ENCODE measurements around the gene LRP11. TPM values are rescaled to one million over a fixed set of nuclear protein-coding genes. Genes with fewer than 3 reads are reported as not detected.

Gene LRP11
- total and polyA plus RNA-seq, 9 of the 15 experiments (the other 6 are each of a cell fraction or from before 2014, with no cell fraction given): 0.51 to 3.5 (median 2.4) TPM

GRCh38 chr6:149869275-149869892, 5.2 kb upstream of the LRP11 start (continued):
- TF ChIP-seq, protein P1, sequence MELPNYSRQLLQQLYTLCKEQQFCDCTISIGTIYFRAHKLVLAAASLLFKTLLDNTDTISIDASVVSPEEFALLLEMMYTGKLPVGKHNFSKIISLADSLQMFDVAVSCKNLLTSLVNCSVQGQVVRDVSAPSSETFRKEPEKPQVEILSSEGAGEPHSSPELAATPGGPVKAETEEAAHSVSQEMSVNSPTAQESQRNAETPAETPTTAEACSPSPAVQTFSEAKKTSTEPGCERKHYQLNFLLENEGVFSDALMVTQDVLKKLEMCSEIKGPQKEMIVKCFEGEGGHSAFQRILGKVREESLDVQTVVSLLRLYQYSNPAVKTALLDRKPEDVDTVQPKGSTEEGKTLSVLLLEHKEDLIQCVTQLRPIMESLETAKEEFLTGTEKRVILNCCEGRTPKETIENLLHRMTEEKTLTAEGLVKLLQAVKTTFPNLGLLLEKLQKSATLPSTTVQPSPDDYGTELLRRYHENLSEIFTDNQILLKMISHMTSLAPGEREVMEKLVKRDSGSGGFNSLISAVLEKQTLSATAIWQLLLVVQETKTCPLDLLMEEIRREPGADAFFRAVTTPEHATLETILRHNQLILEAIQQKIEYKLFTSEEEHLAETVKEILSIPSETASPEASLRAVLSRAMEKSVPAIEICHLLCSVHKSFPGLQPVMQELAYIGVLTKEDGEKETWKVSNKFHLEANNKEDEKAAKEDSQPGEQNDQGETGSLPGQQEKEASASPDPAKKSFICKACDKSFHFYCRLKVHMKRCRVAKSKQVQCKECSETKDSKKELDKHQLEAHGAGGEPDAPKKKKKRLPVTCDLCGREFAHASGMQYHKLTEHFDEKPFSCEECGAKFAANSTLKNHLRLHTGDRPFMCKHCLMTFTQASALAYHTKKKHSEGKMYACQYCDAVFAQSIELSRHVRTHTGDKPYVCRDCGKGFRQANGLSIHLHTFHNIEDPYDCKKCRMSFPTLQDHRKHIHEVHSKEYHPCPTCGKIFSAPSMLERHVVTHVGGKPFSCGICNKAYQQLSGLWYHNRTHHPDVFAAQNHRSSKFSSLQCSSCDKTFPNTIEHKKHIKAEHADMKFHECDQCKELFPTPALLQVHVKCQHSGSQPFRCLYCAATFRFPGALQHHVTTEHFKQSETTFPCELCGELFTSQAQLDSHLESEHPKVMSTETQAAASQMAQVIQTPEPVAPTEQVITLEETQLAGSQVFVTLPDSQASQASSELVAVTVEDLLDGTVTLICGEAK (IDR thresholded peaks at IDR 0.05): no peak
- TF ChIP-seq, protein P1 (CRISPR knock-in tag; IDR thresholded peaks at IDR 0.05): no peak
- TF ChIP-seq ZNF780A (CRISPR knock-in tag; IDR thresholded peaks at IDR 0.05): no peak
- no peak for TF ChIP-seq COPS2 (conservative IDR thresholded peaks at IDR 0.05)
- no peak for TF ChIP-seq SOX6 (IDR thresholded peaks at IDR 0.05)
- TF ChIP-seq, protein P2, sequence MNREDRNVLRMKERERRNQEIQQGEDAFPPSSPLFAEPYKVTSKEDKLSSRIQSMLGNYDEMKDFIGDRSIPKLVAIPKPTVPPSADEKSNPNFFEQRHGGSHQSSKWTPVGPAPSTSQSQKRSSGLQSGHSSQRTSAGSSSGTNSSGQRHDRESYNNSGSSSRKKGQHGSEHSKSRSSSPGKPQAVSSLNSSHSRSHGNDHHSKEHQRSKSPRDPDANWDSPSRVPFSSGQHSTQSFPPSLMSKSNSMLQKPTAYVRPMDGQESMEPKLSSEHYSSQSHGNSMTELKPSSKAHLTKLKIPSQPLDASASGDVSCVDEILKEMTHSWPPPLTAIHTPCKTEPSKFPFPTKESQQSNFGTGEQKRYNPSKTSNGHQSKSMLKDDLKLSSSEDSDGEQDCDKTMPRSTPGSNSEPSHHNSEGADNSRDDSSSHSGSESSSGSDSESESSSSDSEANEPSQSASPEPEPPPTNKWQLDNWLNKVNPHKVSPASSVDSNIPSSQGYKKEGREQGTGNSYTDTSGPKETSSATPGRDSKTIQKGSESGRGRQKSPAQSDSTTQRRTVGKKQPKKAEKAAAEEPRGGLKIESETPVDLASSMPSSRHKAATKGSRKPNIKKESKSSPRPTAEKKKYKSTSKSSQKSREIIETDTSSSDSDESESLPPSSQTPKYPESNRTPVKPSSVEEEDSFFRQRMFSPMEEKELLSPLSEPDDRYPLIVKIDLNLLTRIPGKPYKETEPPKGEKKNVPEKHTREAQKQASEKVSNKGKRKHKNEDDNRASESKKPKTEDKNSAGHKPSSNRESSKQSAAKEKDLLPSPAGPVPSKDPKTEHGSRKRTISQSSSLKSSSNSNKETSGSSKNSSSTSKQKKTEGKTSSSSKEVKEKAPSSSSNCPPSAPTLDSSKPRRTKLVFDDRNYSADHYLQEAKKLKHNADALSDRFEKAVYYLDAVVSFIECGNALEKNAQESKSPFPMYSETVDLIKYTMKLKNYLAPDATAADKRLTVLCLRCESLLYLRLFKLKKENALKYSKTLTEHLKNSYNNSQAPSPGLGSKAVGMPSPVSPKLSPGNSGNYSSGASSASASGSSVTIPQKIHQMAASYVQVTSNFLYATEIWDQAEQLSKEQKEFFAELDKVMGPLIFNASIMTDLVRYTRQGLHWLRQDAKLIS (CRISPR knock-in tag; IDR thresholded peaks at IDR 0.05): no peak
- TF ChIP-seq GATAD2A (IDR thresholded peaks at IDR 0.05): no peak
- TF ChIP-seq WHSC1 (IDR thresholded peaks at IDR 0.05; ENCODE audit: low read length): no peak
- TF ChIP-seq SMAD1 (IDR thresholded peaks at IDR 0.05; ENCODE audit: low read depth, low read length, partially characterized antibody): no peak
- TF ChIP-seq, protein P3, sequence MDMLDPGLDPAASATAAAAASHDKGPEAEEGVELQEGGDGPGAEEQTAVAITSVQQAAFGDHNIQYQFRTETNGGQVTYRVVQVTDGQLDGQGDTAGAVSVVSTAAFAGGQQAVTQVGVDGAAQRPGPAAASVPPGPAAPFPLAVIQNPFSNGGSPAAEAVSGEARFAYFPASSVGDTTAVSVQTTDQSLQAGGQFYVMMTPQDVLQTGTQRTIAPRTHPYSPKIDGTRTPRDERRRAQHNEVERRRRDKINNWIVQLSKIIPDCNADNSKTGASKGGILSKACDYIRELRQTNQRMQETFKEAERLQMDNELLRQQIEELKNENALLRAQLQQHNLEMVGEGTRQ (CRISPR knock-in tag; IDR thresholded peaks at IDR 0.05): no peak
- TF ChIP-seq, protein P4, sequence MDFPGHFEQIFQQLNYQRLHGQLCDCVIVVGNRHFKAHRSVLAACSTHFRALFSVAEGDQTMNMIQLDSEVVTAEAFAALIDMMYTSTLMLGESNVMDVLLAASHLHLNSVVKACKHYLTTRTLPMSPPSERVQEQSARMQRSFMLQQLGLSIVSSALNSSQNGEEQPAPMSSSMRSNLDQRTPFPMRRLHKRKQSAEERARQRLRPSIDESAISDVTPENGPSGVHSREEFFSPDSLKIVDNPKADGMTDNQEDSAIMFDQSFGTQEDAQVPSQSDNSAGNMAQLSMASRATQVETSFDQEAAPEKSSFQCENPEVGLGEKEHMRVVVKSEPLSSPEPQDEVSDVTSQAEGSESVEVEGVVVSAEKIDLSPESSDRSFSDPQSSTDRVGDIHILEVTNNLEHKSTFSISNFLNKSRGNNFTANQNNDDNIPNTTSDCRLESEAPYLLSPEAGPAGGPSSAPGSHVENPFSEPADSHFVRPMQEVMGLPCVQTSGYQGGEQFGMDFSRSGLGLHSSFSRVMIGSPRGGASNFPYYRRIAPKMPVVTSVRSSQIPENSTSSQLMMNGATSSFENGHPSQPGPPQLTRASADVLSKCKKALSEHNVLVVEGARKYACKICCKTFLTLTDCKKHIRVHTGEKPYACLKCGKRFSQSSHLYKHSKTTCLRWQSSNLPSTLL (IDR thresholded peaks at IDR 0.05): no peak
- peak in 1 of 2 experiments; percentile 33; a peak in 1 of 4 replicates for TF ChIP-seq TRIM24 (IDR thresholded peaks at IDR 0.05)
- TF ChIP-seq FOXK1 (CRISPR knock-in tag; IDR thresholded peaks at IDR 0.05; ENCODE audit: borderline replicate concordance): no peak
- peak; percentile 70 for TF ChIP-seq MAFF (IDR thresholded peaks at IDR 0.05; ENCODE audit: low read length)
